NOMO-1 treated with DMSO at 0.1 percent for 48 hours (cell line): Measurements from ENCODE around the gene DDX24.
A peak's percentile ranks its signal among the peaks of the same experiment; 100 is the strongest.

ENCODE experiments used
- DNase-seq: peaks from one replicate; lab custom pipeline; 2025; ENCODE audit not compliant: unreplicated experiment; lab: John Stamatoyannopoulos, UW

The DDX24 gene

GRCh38 chr14:94114589-94115057 is 33.6 kb upstream of the DDX24 start:
- no peak for DNase-seq

- DNase-seq = no peak
These were observed 33.0 kb upstream of the DDX24 start for GRCh38 chr14:94113908-94114588.

DNA sequence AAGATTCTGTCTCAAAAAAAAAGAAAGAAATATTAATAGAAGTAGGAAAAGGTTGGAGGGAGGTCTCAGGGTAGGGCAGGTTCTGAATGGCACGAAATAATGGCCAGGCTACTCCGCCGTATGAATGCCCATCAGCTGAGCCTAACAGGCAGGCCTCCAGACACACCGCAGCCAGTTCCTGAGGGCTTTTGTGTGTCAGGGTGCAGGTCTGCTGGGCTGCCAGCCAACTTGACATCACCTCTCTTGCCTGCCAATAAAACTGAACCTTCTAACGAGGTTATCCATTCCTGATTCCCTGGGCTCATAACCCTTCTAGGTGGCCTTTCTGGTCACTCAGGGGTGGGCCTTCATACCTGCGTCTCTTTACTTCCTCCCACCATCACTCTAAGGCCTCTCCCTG is 32.5 kb upstream of the DDX24 start:
- DNase-seq = no peak

GRCh38 chr14:94113073-94113472 is 32.1 kb upstream of the DDX24 start:
- no peak for DNase-seq

- DNase-seq = no peak
These were observed 31.6 kb upstream of the DDX24 start for GRCh38 chr14:94112513-94113063.

DNA sequence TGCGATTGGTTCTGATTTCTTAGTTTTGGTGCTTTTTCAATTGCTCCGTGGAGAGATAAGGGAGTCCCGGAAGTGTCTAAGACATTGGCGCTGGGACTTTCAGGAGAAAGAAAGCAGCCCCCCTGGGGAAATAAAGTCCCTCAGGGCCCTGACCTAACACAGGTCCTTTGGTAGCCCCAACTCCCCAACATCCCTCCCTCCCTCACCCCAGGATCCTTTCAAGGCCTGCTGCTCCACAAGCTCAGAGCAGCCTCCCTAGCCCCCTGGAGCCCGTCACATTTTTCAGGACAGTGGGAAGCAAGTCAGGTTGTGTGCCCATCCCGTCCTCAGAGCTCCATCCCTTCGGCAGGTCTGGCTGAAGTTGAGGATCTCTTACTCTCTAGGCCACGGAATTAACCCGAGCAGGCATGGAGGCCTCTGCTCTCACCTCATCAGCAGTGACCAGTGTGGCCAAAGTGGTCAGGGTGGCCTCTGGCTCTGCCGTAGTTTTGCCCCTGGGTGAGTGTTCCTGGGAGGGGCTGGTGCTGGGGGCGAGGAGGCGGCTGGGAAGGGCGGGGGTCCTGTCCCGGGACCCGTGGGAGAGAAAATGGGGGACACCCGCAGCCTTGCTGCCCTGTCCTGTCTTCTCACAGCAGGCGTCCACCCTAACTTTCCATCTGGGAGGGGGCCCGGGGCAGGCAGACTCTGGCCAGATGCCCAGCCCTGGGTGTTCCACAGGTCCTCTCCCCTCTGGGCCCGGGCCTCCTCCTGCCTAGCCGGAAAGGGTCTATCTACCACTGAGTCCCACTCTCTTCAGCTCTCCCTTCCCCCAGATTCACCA is 30.5 kb upstream of the DDX24 start:
- DNase-seq = no peak

DNA sequence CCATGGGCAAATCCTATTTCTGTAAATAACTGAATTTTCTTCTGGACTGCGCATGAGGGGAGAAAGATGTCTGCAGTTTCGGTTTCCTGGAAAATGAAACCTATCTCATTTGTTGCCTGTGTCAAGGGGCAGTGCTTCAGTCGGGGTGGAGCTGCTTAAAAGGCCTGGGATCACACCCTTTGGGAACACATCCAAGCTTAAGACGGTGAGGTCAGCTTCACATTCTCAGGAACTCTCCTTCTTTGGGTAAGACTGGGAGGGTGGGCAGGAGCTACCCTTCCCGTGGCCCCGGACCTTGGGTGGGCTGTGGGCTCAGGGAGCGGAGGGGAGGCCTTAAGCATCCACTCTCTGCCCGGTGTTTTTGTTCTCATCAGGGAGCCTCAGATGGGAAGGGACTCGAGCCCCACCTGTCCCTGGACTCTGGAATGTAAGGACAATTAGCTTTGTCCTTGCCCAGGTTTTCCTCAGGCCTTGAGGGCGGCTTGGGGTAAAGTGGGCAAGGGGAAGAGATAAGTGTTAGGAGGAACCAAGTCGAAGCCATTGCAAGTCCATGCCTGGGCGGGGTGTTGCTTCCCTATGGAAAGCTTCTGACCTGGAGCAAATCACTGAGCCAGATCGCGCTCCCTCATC is 29.7 kb upstream of the DDX24 start, which contains the start of gene IFI27:
Gene IFI27 (plus strand): TSS at position 185 of the 630 bp plus-strand sequence.
- no peak for DNase-seq

GRCh38 chr14:94109915-94110250 is 28.9 kb upstream of the DDX24 start:
- DNase-seq = no peak

- no peak for DNase-seq
These were observed 23.7 kb upstream of the DDX24 start for GRCh38 chr14:94104731-94105130.

DNA sequence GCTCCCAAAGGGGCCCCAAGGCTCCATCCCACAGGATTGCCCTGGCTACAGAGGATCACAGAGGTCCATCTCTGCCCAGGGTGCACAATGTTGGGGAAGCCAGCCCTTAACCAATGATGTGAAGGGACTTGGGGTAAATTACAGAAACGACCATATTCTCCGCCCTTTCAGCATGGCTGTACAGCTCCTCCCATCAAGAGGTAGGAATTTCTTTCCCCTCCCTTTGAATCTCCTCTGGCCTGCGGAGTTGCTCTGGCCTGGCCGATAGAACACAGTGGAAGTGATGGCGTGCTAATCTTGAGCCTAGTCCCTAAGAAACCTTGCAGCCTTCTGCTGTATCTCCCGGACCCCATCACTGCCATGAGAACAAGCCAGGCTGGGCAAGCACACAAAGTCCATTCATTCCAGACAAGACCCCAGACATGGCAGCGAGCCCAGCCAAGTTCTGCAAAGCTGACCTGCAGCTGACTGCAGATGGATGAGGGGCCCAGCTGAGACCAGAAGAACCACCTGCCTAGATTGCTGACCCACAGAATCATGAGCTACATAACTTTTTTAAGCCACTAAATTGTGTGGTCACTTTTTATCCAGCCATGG is 22.6 kb upstream of the DDX24 start:
- DNase-seq = no peak

DNA sequence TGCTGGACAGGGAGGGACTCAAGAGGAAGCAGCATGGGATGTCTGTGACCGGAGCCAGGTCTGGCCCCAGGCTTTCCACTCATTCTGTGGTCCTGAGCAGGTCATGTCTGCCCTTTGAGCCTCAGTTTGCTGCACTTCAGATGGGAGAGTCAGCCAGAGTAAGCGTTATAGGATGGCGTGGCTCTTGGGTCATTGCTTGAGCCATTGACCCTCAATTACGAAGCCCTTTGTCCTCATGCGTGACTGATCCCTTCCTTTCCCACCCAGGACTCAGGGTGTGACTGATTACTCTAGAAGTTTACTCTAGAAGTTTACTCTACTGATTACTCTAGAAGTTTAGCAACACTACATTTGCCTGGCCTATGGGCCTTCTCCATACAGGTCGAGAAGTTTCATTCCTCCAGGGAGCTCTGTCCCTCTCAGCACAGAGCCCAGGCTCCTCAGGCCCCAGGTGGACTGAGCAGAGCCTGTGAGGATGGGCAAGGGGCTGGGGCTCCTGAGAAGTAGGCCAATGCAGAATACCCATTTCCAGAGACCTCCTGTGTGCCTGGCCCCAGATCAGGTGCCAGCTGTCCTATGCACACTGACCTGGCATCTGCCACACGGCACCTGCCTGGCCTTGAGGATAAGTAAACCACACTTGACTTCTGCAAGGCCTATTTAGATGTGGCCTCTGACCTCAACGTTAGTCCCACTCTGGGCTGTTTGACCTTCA is 21.9 kb upstream of the DDX24 start:
- DNase-seq = no peak

- no peak for DNase-seq
These were observed 20.7 kb upstream of the DDX24 start for GRCh38 chr14:94101748-94102147.

- DNase-seq = no peak
These were observed 19.8 kb upstream of the DDX24 start for GRCh38 chr14:94100847-94101246.

DNA sequence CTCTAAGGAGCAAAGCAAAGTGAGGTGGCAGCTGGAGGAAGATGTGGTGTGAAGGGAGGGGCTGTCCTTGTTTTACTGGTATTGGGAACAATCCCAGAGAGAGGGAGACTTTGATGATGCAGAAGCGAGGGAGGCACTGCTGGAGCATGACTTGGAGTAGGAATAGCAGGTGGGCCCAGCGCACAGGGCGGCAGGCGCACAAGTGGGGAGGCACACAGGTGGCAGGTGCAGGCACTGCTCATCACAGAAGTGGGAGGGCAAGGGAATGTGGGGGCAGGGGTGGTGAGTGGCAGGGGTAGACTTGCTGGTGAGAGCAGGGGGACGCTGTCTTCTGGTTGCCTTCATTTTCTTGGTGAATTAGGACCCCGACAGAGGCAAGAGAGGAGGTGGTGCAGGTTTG is 18.0 kb upstream of the DDX24 start:
- no peak for DNase-seq

GRCh38 chr14:94098326-94098992 is 17.5 kb upstream of the DDX24 start:
- DNase-seq = peak; percentile 76

- no peak for DNase-seq
These were observed 16.1 kb upstream of the DDX24 start for GRCh38 chr14:94097091-94097490.

DNA sequence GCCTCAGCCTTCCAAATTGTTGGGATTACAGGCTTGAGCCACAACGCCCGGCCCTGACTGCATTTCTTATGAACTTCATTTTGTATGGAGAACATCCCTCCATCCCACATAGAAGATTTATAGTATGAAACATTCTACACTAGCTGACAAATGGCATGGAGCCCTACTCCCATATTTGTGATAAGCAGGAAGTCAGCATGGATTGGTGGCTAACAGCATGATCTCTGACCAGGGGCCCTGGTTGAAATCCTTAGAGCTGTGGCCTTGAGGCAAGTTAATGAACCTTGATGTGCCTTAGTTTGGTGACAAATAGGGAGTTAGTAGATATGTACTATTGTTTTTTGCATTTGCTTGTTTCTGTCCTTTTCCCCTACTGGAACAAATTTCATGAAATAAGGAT is 12.4 kb upstream of the DDX24 start:
- no peak for DNase-seq

GRCh38 chr14:94089479-94089878 is 8.5 kb upstream of the DDX24 start:
- no peak for DNase-seq

DNA sequence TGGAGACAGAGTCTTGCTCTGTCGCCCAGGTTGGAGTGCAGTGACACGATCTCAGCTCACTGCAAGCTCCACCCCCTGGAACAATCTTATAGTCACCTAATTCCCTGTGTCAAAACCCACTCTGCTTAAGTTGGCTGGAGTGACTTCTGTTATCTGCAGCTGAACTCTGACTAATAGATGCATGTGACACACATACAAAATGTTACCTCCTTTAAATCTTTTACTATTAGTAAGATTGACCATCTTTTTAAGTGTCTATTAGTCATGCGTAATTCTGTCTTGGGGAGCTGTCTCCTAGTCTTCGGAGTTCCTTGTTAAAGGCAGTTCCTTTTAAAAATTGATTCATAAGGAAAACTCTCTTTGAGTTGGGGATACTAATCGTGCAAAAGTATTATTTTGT is 7.5 kb upstream of the DDX24 start:
- no peak for DNase-seq

GRCh38 chr14:94087891-94088290 is 6.9 kb upstream of the DDX24 start:
- no peak for DNase-seq
